K562 (cell line): ENCODE results near the gene ZNF429. TPM values are rescaled to one million over a fixed set of nuclear protein-coding genes. Genes with fewer than 3 reads are reported as not detected.
A peak's percentile ranks its signal among the peaks of the same experiment; 100 is the strongest.

Experiments used
- HINFP ChIP-seq: fragments of 450-650 bp; conservative IDR thresholded peaks from 2 replicates; pipeline ENCODE4 v1.6.1; 2016; ENCODE audit warnings: missing genetic modification characterization, low read depth, mild to moderate bottlenecking, control low read depth, missing compliant biosample characterization
- JUND ChIP-seq, 2 experiments: IDR thresholded peaks; 2 replicates in 1 of 2; 3 replicates in 1 of 2; pipeline ENCODE4 v1.6.1; 2011; ENCODE audit warnings: borderline replicate concordance in 2 of 2, low read depth in 2 of 2, low read length in 2 of 2, improper control_type of control experiment in 1 of 2, missing biosample characterization in 1 of 2, missing genetic modification characterization in 1 of 2, missing genetic modification reagents in 1 of 2
- L3MBTL2 ChIP-seq: fragments of 450-650 bp; IDR thresholded peaks from 2 replicates; pipeline ENCODE4 v1.6.1; 2016; ENCODE audit warnings: mild to moderate bottlenecking, moderate library complexity
- LEF1 ChIP-seq: fragments of 450-650 bp; IDR thresholded peaks from 2 replicates; pipeline ENCODE4 v1.6.1; 2016; ENCODE audit warnings: mild to moderate bottlenecking
- MAZ ChIP-seq, 2 experiments: fragments of 450-650 bp in 1 of 2; sonication (generic) in 1 of 2; formaldehyde crosslinking; IDR thresholded peaks in 1 of 2; conservative IDR thresholded peaks in 1 of 2; 2 replicates each; pipeline versions ENCODE4 v1.4.0 to v1.5.0; 2020; ENCODE audit warnings: mild to moderate bottlenecking in 1 of 2, missing genetic modification reagents in 1 of 2
- RBM25 ChIP-seq: fragments of 200-400 bp; formaldehyde crosslinking; IDR thresholded peaks from 2 replicates; pipeline ENCODE4 v1.6.1; 2018; ENCODE audit warnings: low read length, low read depth, moderate library complexity; ENCODE audit not compliant: severe bottlenecking
- RFX1 ChIP-seq: fragments of 450-650 bp; IDR thresholded peaks from 2 replicates; pipeline ENCODE4 v1.6.1; 2016; ENCODE audit warnings: mild to moderate bottlenecking, moderate library complexity
- TEAD2 ChIP-seq: fragments of 450-650 bp; IDR thresholded peaks from 2 replicates; pipeline ENCODE4 v1.6.1; 2016; ENCODE audit warnings: missing genetic modification characterization, control low read depth, missing compliant biosample characterization
- TEAD4 ChIP-seq, 2 experiments: sonication (generic) in 1 of 2; formaldehyde crosslinking in 1 of 2; IDR thresholded peaks; 2 replicates each; pipeline versions ENCODE4 v1.6.1 to v1.8.0; 2012 to 2022; ENCODE audit warnings: borderline replicate concordance in 1 of 2, inconsistent platforms in 1 of 2, low read length in 1 of 2, mild to moderate bottlenecking in 1 of 2, missing genetic modification reagents in 1 of 2
- WHSC1 ChIP-seq: IDR thresholded peaks from one replicate; pipeline ENCODE4 v1.6.1; 2012; ENCODE audit warnings: low read length, control low read depth, inconsistent platforms
- ZKSCAN8 ChIP-seq: fragments of 200-800 bp; sonication (Bioruptor generic); IDR thresholded peaks from 2 replicates; pipeline ENCODE4 v1.6.1; 2016; ENCODE audit warnings: missing genetic modification characterization, missing compliant biosample characterization
- ZNF384 ChIP-seq: IDR thresholded peaks from 2 replicates; pipeline ENCODE4 v1.6.1; 2012; ENCODE audit warnings: low read depth, low read length, improper control_type of control experiment
- polyA plus RNA-seq, 8 experiments: library from polyadenylated mRNA; depleted of rRNA in 4 of 8; stranded (reverse) in 5 of 8; unstranded in 3 of 8; fragments of >200 nt; fragmentation: Nextera tagmentation in 2 of 8; fragmentation: Illumina TruSeq in 1 of 8; extraction: Ambion mirVana in 2 of 8; extraction: Trizol in 1 of 8; gene quantifications; 2 replicates each; pipeline versions ENCODE4 v1.2.1 to v1.2.3, GENCODE V29; 2011 to 2014; ENCODE audit warnings: inconsistent platforms in 1 of 8, missing spikeins in 1 of 8
- total RNA-seq, 7 experiments: library from RNA; depleted of rRNA in 6 of 7; stranded (reverse); fragments of >200 nt in 6 of 7; fragmentation: Illumina TruSeq in 2 of 7; extraction: Trizol in 2 of 7; gene quantifications; 2 replicates each; pipeline versions ENCODE4 v1.2.1 to v1.2.3, GENCODE V29; 2011 to 2021; ENCODE audit warnings: low replicate concordance in 1 of 7
- TF ChIP-seq, protein P1 (sequence below), 2 experiments: fragments of 450-650 bp in 1 of 2; IDR thresholded peaks; 2 replicates each; pipeline ENCODE4 v1.6.1; 2011 to 2017; ENCODE audit warnings: low read depth in 2 of 2, antibody characterized with exemption in 1 of 2, borderline replicate concordance in 1 of 2, low read length in 1 of 2, mild to moderate bottlenecking in 1 of 2, mixed read lengths in 1 of 2; ENCODE audit not compliant: control insufficient read depth in 1 of 2
- TF ChIP-seq, protein P2 (sequence below): fragments of 250-450 bp; sonication (Bioruptor Pico); IDR thresholded peaks from 2 replicates; pipeline ENCODE4 v1.8.0; 2022; ENCODE audit warnings: inconsistent platforms, mild to moderate bottlenecking, moderate library complexity, borderline replicate concordance
- TF ChIP-seq, protein P3 (sequence below): sonication (generic); formaldehyde crosslinking; IDR thresholded peaks from 2 replicates; pipeline ENCODE4 v1.8.0; 2022; ENCODE audit warnings: mild to moderate bottlenecking, missing genetic modification reagents
- TF ChIP-seq, protein P4 (sequence below): sonication (generic); formaldehyde crosslinking; IDR thresholded peaks from 2 replicates; pipeline ENCODE4 v1.8.1; 2023; ENCODE audit warnings: mild to moderate bottlenecking, missing genetic modification reagents

Gene ZNF429
- total and polyA plus RNA-seq, 9 of the 15 experiments (the other 6 are each of a cell fraction or from before 2014, with no cell fraction given) = 11.4 to 24.5 (median 16.3) TPM

GRCh38 chr19:21593934-21594820, 88.8 kb downstream of the ZNF429 start (continued):
- TF ChIP-seq, protein P1, sequence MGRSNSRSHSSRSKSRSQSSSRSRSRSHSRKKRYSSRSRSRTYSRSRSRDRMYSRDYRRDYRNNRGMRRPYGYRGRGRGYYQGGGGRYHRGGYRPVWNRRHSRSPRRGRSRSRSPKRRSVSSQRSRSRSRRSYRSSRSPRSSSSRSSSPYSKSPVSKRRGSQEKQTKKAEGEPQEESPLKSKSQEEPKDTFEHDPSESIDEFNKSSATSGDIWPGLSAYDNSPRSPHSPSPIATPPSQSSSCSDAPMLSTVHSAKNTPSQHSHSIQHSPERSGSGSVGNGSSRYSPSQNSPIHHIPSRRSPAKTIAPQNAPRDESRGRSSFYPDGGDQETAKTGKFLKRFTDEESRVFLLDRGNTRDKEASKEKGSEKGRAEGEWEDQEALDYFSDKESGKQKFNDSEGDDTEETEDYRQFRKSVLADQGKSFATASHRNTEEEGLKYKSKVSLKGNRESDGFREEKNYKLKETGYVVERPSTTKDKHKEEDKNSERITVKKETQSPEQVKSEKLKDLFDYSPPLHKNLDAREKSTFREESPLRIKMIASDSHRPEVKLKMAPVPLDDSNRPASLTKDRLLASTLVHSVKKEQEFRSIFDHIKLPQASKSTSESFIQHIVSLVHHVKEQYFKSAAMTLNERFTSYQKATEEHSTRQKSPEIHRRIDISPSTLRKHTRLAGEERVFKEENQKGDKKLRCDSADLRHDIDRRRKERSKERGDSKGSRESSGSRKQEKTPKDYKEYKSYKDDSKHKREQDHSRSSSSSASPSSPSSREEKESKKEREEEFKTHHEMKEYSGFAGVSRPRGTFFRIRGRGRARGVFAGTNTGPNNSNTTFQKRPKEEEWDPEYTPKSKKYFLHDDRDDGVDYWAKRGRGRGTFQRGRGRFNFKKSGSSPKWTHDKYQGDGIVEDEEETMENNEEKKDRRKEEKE (IDR thresholded peaks at IDR 0.05; ENCODE audit: borderline replicate concordance in 1 of 2, control insufficient read depth in 1 of 2, low read depth in 2 of 2, low read length in 1 of 2) = no peak
- TF ChIP-seq TEAD4 (IDR thresholded peaks at IDR 0.05; ENCODE audit: low read length) = peak; percentile 69
- TF ChIP-seq TEAD4 (CRISPR knock-in tag; IDR thresholded peaks at IDR 0.05; ENCODE audit: borderline replicate concordance) = no peak
- 0 out of 2 replicates have a peak, but pooled peaks have one; percentile 21 for TF ChIP-seq L3MBTL2
- no peak for TF ChIP-seq RBM25
- TF ChIP-seq, protein P2, sequence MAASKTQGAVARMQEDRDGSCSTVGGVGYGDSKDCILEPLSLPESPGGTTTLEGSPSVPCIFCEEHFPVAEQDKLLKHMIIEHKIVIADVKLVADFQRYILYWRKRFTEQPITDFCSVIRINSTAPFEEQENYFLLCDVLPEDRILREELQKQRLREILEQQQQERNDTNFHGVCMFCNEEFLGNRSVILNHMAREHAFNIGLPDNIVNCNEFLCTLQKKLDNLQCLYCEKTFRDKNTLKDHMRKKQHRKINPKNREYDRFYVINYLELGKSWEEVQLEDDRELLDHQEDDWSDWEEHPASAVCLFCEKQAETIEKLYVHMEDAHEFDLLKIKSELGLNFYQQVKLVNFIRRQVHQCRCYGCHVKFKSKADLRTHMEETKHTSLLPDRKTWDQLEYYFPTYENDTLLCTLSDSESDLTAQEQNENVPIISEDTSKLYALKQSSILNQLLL = no peak
- TF ChIP-seq MAZ (CRISPR knock-in tag; conservative IDR thresholded peaks at IDR 0.05 in 1 of 2, IDR thresholded peaks at IDR 0.05 in 1 of 2) = 0 out of 4 replicates have a peak, but pooled peaks of 1 of the 2 experiments have one; percentile 40
- peak; percentile 50; the same call in 1 of the 2 replicates for TF ChIP-seq LEF1
- TF ChIP-seq JUND (IDR thresholded peaks at IDR 0.05; ENCODE audit: borderline replicate concordance, low read depth, low read length) = peak; percentile 85
- TF ChIP-seq JUND (tag; IDR thresholded peaks at IDR 0.05; ENCODE audit: borderline replicate concordance, low read depth, low read length) = peak; percentile 83; the same call in 2 of the 3 replicates
- no peak for TF ChIP-seq ZNF384
- no peak for TF ChIP-seq ZKSCAN8 (CRISPR knock-in tag)
- TF ChIP-seq RFX1 = peak; percentile 68
- TF ChIP-seq WHSC1 = no peak
- 0 out of 2 replicates have a peak, but pooled peaks have one; percentile 12 for TF ChIP-seq HINFP (tag)
- TF ChIP-seq, protein P3, sequence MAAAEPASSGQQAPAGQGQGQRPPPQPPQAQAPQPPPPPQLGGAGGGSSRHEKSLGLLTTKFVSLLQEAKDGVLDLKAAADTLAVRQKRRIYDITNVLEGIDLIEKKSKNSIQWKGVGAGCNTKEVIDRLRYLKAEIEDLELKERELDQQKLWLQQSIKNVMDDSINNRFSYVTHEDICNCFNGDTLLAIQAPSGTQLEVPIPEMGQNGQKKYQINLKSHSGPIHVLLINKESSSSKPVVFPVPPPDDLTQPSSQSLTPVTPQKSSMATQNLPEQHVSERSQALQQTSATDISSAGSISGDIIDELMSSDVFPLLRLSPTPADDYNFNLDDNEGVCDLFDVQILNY = no peak
- TF ChIP-seq, protein P4, sequence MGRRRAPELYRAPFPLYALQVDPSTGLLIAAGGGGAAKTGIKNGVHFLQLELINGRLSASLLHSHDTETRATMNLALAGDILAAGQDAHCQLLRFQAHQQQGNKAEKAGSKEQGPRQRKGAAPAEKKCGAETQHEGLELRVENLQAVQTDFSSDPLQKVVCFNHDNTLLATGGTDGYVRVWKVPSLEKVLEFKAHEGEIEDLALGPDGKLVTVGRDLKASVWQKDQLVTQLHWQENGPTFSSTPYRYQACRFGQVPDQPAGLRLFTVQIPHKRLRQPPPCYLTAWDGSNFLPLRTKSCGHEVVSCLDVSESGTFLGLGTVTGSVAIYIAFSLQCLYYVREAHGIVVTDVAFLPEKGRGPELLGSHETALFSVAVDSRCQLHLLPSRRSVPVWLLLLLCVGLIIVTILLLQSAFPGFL (CRISPR knock-in tag) = no peak
- 0 out of 2 replicates have a peak, but pooled peaks have one; percentile 51 for TF ChIP-seq TEAD2
